ENCODE measurements around the gene TAF7.
A peak's percentile ranks its signal among the peaks of the same experiment; 100 is the strongest.
"Not testable (repeated sequence)": the region's sequence is repeated elsewhere in the genome, so short reads cannot be mapped to it uniquely, and the experiment has no call there.

TAF7 gene

GRCh38 chr5:141346017-141346416 is 25.4 kb upstream of the TAF7 start:
- not testable (repeated sequence) for DNase-seq, H3K4me3 Mint-ChIP-seq, H3K27ac Mint-ChIP-seq, H3K4me1 Mint-ChIP-seq, H3K36me3 Mint-ChIP-seq
- Mint-ChIP-seq H3K27me3 (peaks cover 35% of the 10 kb centered on the region), H3K9me3 (peaks cover 35% of the 10 kb centered on the region)
- CTCF ChIA-PET: interaction anchor here (1.0 to 1.6 kb wide), 3 partner anchors 10 to 24 kb away, joined by 3 to 4 read pairs (median 4); partner anchors contain the start of gene PCDHGB3

GRCh38 chr5:141345327-141345726 is 24.7 kb upstream of the TAF7 start:
- H3K4me1 Mint-ChIP-seq: peaks cover 3% of the 10 kb centered on the region
- H3K27ac Mint-ChIP-seq: no peak overlapping the region
- H3K4me3 Mint-ChIP-seq: no peak overlapping the region
- DNase-seq: no peak
- H3K27me3 Mint-ChIP-seq: peaks cover 31% of the 10 kb centered on the region
- H3K9me3 Mint-ChIP-seq: peaks cover 32% of the 10 kb centered on the region
- CTCF ChIA-PET: no interaction called here
- peaks cover 5% of the 10 kb centered on the region for H3K36me3 Mint-ChIP-seq

- H3K4me3 Mint-ChIP-seq: peak overlapping the region; percentile 52
- CTCF ChIA-PET: interaction anchor here (1.0 to 1.7 kb wide), 12 partner anchors 9 to 77 kb away, joined by 3 to 5 read pairs (median 3); partner anchors contain the start of genes PCDHGA1, PCDHGA11, PCDHGB2 and PCDHGB6
- no peak for DNase-seq
- peaks cover 33% of the 10 kb centered on the region for H3K9me3 Mint-ChIP-seq
- H3K4me1 Mint-ChIP-seq: peaks cover 3% of the 10 kb centered on the region
- H3K36me3 Mint-ChIP-seq: no peaks in the 10 kb centered on the region
- H3K27me3 Mint-ChIP-seq: peaks cover 35% of the 10 kb centered on the region
- no peak overlapping the region for H3K27ac Mint-ChIP-seq
Measured at GRCh38 chr5:141343953-141344463, 23.4 kb upstream of the TAF7 start.

GRCh38 chr5:141343242-141343952 is 22.8 kb upstream of the TAF7 start, which contains the start of gene PCDHGA3:
Gene PCDHGA3 (plus strand): TSS chr5:141343829. CDS start chr5:141344034, 205 bp downstream.
- peaks cover 3% of the 10 kb centered on the region for H3K4me1 Mint-ChIP-seq
- no peaks in the 10 kb centered on the region for H3K36me3 Mint-ChIP-seq
- H3K27me3 Mint-ChIP-seq: peaks cover 40% of the 10 kb centered on the region
- peak; percentile 46 for DNase-seq
- no peak within 1 kb of the TSS for H3K27ac Mint-ChIP-seq
- H3K4me3 Mint-ChIP-seq: peak within 1 kb of the TSS; percentile 52
- peaks cover 33% of the 10 kb centered on the region for H3K9me3 Mint-ChIP-seq
- CTCF ChIA-PET: interaction anchor here (1.0 to 1.7 kb wide), 12 partner anchors 8 to 77 kb away, joined by 3 to 5 read pairs (median 3); partner anchors contain the start of genes PCDHGA1, PCDHGA11, PCDHGB2 and PCDHGB6

GRCh38 chr5:141342773-141343172 is 22.2 kb upstream of the TAF7 start:
- Mint-ChIP-seq H3K4me3 (no peak overlapping the region), H3K36me3 (no peaks in the 10 kb centered on the region), H3K27ac (no peak overlapping the region), H3K9me3 (peaks cover 36% of the 10 kb centered on the region), H3K27me3 (peaks cover 40% of the 10 kb centered on the region), H3K4me1 (peaks cover 3% of the 10 kb centered on the region)
- CTCF ChIA-PET: interaction anchor here (1.1 to 1.3 kb wide), 2 partner anchors 17 to 24 kb away, joined by 3 to 4 read pairs; partner anchors contain the start of gene PCDHGB2
- DNase-seq: no peak

- not testable (repeated sequence) for DNase-seq, H3K27ac Mint-ChIP-seq, H3K4me3 Mint-ChIP-seq, H3K4me1 Mint-ChIP-seq, H3K36me3 Mint-ChIP-seq
- H3K27me3 Mint-ChIP-seq: peaks cover 33% of the 10 kb centered on the region
- H3K9me3 Mint-ChIP-seq: peaks cover 33% of the 10 kb centered on the region
- CTCF ChIA-PET: interaction anchor here (0.9 to 1.4 kb wide), 2 partner anchors 172 to 217 kb away, joined by 3 read pairs; no protein-coding TSS in a partner anchor
Measured at GRCh38 chr5:141340781-141341354, 20.3 kb upstream of the TAF7 start.

DNA sequence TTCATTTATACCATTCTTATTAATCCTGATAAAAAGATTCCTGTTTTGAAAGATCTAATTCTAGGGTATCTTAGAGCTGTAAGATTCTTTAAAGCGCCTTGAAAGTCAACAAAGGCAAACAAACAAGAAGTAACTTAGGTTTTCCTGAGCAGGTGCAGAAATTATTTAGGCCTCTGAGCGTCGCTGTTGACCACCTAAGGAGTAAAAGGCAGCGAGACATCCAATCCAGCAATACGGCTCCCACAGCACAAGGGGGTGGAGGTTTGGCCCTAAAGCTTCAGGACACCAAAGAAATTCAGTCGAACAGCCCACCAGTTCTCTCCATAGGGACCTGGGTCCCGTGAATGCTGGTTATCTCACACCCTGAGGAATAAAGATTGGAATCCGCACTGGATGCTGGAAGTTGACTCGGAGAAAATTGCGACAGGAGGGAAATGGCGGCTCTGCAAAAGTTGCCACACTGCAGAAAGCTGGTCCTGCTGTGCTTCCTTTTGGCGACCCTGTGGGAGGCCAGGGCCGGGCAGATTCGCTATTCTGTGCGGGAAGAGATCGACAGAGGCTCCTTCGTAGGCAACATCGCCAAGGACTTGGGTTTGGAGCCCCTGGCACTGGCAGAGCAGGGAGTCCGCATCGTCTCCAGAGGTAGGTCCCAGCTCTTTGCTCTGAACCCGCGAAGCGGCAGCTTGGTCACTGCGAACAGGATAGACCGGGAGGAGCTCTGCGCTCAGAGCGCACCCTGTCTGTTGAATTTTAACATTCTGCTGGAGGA is 18.1 kb upstream of the TAF7 start, which contains the start of gene PCDHGA2:
PCDHGA2 (plus strand) TSS at position 223 of the 769 bp plus-strand sequence.
- DNase-seq: no peak
- Mint-ChIP-seq H3K9me3 (peaks cover 25% of the 10 kb centered on the region), H3K27me3 (peaks cover 21% of the 10 kb centered on the region), H3K4me3 (no peak within 1 kb of the TSS), H3K4me1 (peaks cover 2% of the 10 kb centered on the region), H3K27ac (no peak within 1 kb of the TSS), H3K36me3 (no peaks in the 10 kb centered on the region)
- CTCF ChIA-PET: interaction anchor here (0.6 to 1.6 kb wide), 6 partner anchors 11 to 229 kb away, joined by 3 to 6 read pairs (median 3); partner anchors contain the start of genes PCDHGB1 and TAF7

DNA sequence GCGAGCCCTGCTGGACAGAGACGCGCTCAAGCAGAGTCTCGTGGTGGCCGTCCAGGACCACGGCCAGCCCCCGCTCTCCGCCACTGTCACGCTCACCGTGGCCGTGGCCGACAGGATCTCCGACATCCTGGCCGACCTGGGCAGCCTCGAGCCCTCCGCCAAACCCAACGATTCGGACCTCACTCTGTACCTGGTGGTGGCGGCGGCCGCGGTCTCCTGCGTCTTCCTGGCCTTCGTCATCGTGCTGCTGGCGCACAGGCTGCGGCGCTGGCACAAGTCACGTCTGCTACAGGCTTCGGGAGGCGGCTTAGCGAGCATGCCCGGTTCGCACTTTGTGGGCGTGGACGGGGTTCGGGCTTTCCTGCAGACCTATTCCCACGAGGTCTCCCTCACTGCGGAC is 12.0 kb upstream of the TAF7 start:
- H3K36me3 Mint-ChIP-seq, H3K4me3 Mint-ChIP-seq, DNase-seq, H3K27ac Mint-ChIP-seq, H3K4me1 Mint-ChIP-seq: not testable (repeated sequence)
- Mint-ChIP-seq H3K9me3 (peaks cover 22% of the 10 kb centered on the region), H3K27me3 (peaks cover 27% of the 10 kb centered on the region)
- CTCF ChIA-PET: interaction anchor here (1.4 to 3.3 kb wide), 2 partner anchors 12 to 14 kb away, joined by 4 to 12 read pairs; partner anchors contain the start of gene TAF7

DNA sequence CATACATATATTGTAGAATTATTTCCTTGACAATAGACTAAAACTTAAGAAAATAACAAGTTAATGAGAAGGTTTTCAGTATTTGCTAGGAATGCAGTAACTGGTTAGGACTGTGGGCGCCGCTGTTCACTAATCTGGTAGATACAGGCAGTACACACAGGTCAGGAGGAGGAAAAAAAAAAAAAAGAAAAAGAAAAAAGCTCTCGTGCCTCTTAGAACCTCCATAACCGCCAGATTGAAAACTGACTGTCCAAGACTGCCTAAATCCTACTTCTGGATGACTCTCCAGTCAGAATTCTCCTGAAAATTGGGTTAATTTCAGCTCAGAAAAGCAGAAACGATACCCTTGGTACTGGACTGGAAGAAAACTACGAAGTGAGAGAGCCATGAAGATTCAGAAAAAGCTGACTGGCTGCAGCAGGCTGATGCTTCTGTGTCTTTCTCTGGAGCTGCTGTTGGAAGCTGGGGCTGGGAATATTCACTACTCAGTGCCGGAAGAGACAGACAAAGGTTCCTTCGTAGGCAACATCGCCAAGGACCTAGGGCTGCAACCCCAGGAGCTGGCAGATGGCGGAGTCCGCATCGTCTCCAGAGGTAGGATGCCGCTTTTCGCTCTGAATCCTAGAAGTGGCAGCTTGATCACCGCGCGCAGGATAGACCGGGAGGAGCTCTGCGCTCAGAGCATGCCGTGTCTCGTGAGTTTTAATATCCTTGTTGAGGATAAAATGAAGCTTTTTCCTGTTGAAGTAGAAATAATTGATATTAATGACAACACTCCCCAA is 9.9 kb upstream of the TAF7 start, which contains the start of gene PCDHGA1:
PCDHGA1 (plus strand) TSS at position 216 of the 782 bp plus-strand sequence.
- Mint-ChIP-seq H3K27me3 (peaks cover 39% of the 10 kb centered on the region), H3K4me1 (peaks cover 9% of the 10 kb centered on the region), H3K4me3 (no peak within 1 kb of the TSS), H3K27ac (no peak within 1 kb of the TSS), H3K9me3 (peaks cover 25% of the 10 kb centered on the region), H3K36me3 (peaks cover 4% of the 10 kb centered on the region)
- peak; percentile 53 for DNase-seq
- CTCF ChIA-PET: interaction anchor here (0.7 to 3.7 kb wide), 10 partner anchors 10 to 273 kb away, joined by 3 to 23 read pairs (median 4); partner anchors contain the start of genes PCDHGA12, PCDHGA3, PCDHGA5 and PCDHGB1

DNA sequence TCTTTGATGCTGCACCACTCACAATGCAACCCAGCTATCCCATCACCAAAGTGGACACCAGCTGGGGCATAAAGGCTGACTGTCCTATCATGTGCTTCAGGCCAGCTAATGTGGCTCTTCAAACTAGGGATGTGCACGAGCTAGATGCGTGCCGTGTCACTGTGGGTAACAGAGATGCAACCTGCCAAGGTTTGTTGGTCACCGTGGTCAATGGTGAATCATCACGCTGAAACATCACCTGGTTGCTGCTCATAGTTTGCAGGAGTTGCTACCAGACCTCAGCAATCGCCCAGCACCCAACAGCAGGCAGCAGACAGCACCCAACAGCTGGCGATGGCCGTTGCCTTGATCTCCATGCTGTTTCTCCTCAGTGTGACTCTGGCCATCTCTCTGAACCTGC is 7.6 kb upstream of the TAF7 start:
- Mint-ChIP-seq H3K27me3 (peaks cover 39% of the 10 kb centered on the region), H3K9me3 (peaks cover 21% of the 10 kb centered on the region), H3K36me3 (peaks cover 6% of the 10 kb centered on the region), H3K4me1 (peaks cover 9% of the 10 kb centered on the region), H3K4me3 (no peak overlapping the region), H3K27ac (no peak overlapping the region)
- no peak for DNase-seq
- CTCF ChIA-PET: interaction anchor here (0.7 to 3.7 kb wide), 6 partner anchors 8 to 236 kb away, joined by 3 to 23 read pairs (median 4); partner anchors contain the start of gene TAF7

DNA sequence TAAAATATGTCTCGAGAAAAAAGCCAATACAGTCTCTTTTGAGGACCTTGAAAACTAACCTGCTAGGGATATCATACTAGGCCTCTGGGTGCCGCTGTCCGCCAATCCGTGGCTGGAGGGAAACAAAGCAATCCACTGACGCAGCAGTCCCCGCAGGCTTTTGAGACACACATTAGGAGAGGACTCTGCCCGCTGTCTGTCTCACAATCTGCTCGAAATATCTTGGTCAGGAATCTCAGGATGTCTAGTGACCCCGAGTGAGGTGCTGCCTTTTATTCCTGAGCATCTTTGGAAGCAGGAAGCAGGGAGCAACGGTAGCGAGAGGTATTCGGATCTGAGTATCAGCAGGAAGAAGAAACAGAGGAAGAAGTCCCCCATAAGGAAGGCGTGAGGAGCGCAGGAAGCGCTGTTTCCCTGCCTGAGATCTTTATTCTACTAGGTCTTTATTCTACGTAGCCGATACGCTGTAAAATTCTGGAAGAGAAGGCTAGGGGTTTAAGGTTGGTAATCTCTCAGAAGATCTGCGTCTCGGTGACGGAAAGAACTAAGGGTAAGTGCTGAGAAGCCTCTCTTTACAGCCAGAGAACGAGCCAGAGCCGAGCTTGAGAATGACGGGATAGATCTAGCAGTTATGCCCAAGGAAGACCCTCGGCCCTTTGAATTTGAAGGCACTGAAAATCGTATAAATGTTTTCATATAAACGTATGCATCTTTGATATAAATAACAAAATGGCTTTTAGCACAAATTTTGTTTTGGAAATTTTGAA is 5.7 kb upstream of the TAF7 start:
- Mint-ChIP-seq H3K4me3 (peak overlapping the region; percentile 75), H3K27ac (peak overlapping the region; percentile 53), H3K9me3 (peaks cover 23% of the 10 kb centered on the region), H3K4me1 (peaks cover 11% of the 10 kb centered on the region), H3K27me3 (peaks cover 27% of the 10 kb centered on the region), H3K36me3 (peaks cover 15% of the 10 kb centered on the region)
- peak; percentile 79 for DNase-seq
- CTCF ChIA-PET: interaction anchor here (0.6 to 1.5 kb wide), 2 partner anchors 28 to 890 kb away, joined by 3 to 6 read pairs; no protein-coding TSS in a partner anchor

- Mint-ChIP-seq H3K9me3 (peaks cover 43% of the 10 kb centered on the region), H3K36me3 (peaks cover 44% of the 10 kb centered on the region), H3K27me3 (peaks cover 19% of the 10 kb centered on the region), H3K4me3 (peak overlapping the region; percentile 36), H3K4me1 (peaks cover 33% of the 10 kb centered on the region), H3K27ac (peak overlapping the region; percentile 58)
- no peak for DNase-seq
- CTCF ChIA-PET: no interaction called here
Measured at GRCh38 chr5:141322261-141322660, 1.7 kb upstream of the TAF7 start.

All from activated naive CD4-positive, alpha-beta T cell treated with anti-CD3 and anti-CD28 coated beads, Interleukin-2, amount 10 ng/mL, durations not matched to agents 7 days and 5 days (primary cell).